Measurements from ENCODE around the gene GALNT15. TPM values are rescaled to one million over a fixed set of nuclear protein-coding genes. Genes with fewer than 3 reads are reported as not detected.
A peak's percentile ranks its signal among the peaks of the same experiment; 100 is the strongest.

GALNT15 gene
- total and polyA plus RNA-seq, 11 donors, result 0.96 to 81.1 (median 5.5) TPM

DNA sequence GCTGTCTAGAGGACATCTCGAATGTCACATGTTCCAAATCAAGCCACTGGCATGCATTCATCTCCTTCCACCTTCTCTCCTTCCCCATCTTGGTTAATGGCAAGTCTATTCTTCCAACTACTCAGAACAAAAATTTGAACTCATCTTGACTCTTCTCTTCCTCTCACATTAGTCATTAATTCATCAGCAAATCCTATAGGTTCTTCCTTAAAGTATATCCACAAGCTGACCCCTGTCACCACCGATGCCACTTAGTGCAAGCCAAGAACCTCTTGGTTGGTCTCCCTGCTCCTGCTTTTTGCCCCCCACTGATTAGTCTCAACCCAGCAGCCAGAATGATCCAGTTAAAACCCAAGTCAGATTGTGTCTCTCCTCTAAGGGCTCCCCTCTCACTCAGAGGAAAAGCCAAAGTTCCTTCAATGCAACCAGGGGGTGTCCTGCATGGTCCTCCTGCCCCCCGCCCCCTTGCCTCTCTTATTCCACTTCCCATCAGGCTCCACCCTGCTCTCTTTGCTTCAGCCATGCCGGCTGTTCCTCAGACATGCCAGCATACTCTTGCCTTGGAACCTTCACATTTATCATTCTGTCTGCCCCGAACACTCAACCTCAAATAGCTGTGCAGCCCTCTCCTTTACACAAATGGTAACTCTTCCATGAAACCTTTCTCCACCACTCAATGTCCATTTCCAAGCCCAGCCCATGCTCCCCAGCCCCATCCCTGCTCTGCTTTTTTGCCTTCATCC, 1.0 kb upstream of the GALNT15 start:
- no peaks in the 10 kb centered on the region for H3K36me3 ChIP-seq
- peak overlapping the region in 1 of 12 donors; percentile 56 for H3K4me3 ChIP-seq
- peaks cover 0 to 48% (median 27%) of the 10 kb centered on the region in 12 donors for H3K4me1 ChIP-seq
- H3K9me3 ChIP-seq, result no peaks in the 10 kb centered on the region
- peak overlapping the region in 4 of 12 donors; percentile 36 to 75 (median 56) for H3K27ac ChIP-seq
- 82 to 89% (median 85%) methylated on average over 5 of the region's 5 CpGs for WGBS, 4 donors
- intact Hi-C loops (cut with DNase I), result loop anchor here in 2 of 10 donors (2.0 to 10.0 kb wide), 4 partner anchors 25 to 539 kb away; no protein-coding TSS in a partner anchor
- ATAC-seq, result no peak
- TF ChIP-seq, protein P1, sequence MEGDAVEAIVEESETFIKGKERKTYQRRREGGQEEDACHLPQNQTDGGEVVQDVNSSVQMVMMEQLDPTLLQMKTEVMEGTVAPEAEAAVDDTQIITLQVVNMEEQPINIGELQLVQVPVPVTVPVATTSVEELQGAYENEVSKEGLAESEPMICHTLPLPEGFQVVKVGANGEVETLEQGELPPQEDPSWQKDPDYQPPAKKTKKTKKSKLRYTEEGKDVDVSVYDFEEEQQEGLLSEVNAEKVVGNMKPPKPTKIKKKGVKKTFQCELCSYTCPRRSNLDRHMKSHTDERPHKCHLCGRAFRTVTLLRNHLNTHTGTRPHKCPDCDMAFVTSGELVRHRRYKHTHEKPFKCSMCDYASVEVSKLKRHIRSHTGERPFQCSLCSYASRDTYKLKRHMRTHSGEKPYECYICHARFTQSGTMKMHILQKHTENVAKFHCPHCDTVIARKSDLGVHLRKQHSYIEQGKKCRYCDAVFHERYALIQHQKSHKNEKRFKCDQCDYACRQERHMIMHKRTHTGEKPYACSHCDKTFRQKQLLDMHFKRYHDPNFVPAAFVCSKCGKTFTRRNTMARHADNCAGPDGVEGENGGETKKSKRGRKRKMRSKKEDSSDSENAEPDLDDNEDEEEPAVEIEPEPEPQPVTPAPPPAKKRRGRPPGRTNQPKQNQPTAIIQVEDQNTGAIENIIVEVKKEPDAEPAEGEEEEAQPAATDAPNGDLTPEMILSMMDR (IDR thresholded peaks at IDR 0.05), result no peak
- TF ChIP-seq POLR2A (IDR thresholded peaks at IDR 0.05), result no peak
- no peak for DNase-seq
- no peaks in the 10 kb centered on the region for H3K27me3 ChIP-seq

DNA sequence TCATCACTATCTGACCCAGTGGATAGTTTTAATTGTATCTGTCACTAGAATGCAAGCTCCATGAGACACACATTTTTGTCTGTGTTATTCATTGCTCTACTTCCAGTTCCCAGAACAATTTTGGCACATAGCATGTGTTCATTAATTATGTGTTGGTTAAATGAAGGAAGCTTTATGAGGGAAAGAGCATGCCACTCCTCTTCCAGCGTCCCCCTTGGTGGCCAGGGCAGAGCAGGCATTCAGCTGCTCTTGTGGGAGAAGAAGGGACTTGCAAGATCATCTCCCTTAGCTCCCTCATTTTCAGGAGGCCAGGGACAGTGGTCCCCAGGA, 489 bp upstream of the GALNT15 start:
- 20 to 75% (median 45%) methylated on average over 1 of the region's 1 CpG for WGBS, 4 donors
- DNase-seq (no peak), ATAC-seq (no peak)
- TF ChIP-seq, protein P1 (IDR thresholded peaks at IDR 0.05), result no peak
- TF ChIP-seq POLR2A (IDR thresholded peaks at IDR 0.05), result no peak
- H3K4me3 ChIP-seq, result peak overlapping the region in 6 of 12 donors; percentile 15 to 56 (median 41)
- peak overlapping the region in 7 of 12 donors; percentile 25 to 75 (median 40) for H3K27ac ChIP-seq
- H3K27me3 ChIP-seq, result no peaks in the 10 kb centered on the region
- no peaks in the 10 kb centered on the region for H3K9me3 ChIP-seq
- H3K36me3 ChIP-seq, result no peaks in the 10 kb centered on the region
- peaks cover 0 to 52% (median 30%) of the 10 kb centered on the region in 12 donors for H3K4me1 ChIP-seq
- intact Hi-C loops (cut with DNase I), result loop anchor here in 2 of 10 donors (2.0 to 10.0 kb wide), 4 partner anchors 25 to 539 kb away; no protein-coding TSS in a partner anchor

DNA sequence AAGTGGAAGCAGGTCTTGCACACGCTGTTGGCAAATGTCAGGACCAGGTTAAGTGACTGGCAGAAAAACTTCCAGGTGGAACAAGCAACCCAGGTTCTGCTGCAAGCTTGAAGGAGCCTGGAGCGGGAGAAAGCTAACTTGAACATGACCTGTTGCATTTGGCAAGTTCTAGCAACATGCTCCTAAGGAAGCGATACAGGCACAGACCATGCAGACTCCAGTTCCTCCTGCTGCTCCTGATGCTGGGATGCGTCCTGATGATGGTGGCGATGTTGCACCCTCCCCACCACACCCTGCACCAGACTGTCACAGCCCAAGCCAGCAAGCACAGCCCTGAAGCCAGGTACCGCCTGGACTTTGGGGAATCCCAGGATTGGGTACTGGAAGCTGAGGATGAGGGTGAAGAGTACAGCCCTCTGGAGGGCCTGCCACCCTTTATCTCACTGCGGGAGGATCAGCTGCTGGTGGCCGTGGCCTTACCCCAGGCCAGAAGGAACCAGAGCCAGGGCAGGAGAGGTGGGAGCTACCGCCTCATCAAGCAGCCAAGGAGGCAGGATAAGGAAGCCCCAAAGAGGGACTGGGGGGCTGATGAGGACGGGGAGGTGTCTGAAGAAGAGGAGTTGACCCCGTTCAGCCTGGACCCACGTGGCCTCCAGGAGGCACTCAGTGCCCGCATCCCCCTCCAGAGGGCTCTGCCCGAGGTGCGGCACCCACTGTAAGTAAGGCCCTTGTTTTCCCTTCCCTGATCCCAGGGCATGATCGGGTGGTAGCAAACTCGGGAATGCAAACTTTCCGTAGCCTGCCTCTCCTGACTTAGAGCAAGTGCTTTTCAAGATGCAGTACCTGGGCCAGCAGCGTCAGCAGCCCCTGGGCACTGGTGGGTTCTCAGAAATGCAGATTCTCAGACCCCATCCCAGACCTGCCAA, 759 bp downstream of the GALNT15 start:
- intact Hi-C loops (cut with DNase I), result loop anchor here (2.0 to 10.0 kb wide), 6 partner anchors 26 to 540 kb away; no protein-coding TSS in a partner anchor
- peak overlapping the region; percentile 9 to 56 (median 32) for H3K4me3 ChIP-seq
- peak overlapping the region in 11 of 12 donors; percentile 2 to 75 (median 40) for H3K27ac ChIP-seq
- no peak for TF ChIP-seq POLR2A (IDR thresholded peaks at IDR 0.05)
- TF ChIP-seq, protein P1 (IDR thresholded peaks at IDR 0.05), result no peak
- no peak for ATAC-seq
- no peaks in the 10 kb centered on the region for H3K27me3 ChIP-seq
- H3K9me3 ChIP-seq, result no peaks in the 10 kb centered on the region
- H3K36me3 ChIP-seq, result no peaks in the 10 kb centered on the region
- peaks cover 0 to 52% (median 30%) of the 10 kb centered on the region in 12 donors for H3K4me1 ChIP-seq
- WGBS, 4 donors, result 69 to 80% (median 77%) methylated on average over 13 to 19 of the region's 19 CpGs
- no peak for DNase-seq

Measured in heart left ventricle (tissue), 16 donors.